ENCODE measurements around the gene GABBR2. TPM values are rescaled to one million over a fixed set of nuclear protein-coding genes. Genes with fewer than 3 reads are reported as not detected.

The GABBR2 gene
- total RNA-seq, 1 donor from 2014 or later = 0.24 TPM

- ATAC-seq = no peak
- Histone ChIP-seq H3K27me3 (ENCODE audit: low read depth) (no peaks in the 10 kb centered on the region), H3K36me3 (no peaks in the 10 kb centered on the region), H3K9me3 (no peaks in the 10 kb centered on the region), H3K4me3 (no peak overlapping the region), H3K27ac (no peak overlapping the region), H3K4me1 (no peaks in the 10 kb centered on the region)
- intact Hi-C loops (cut with DNase I) = no loop called here
- DNase-seq = no peak
- TF ChIP-seq, protein P1, sequence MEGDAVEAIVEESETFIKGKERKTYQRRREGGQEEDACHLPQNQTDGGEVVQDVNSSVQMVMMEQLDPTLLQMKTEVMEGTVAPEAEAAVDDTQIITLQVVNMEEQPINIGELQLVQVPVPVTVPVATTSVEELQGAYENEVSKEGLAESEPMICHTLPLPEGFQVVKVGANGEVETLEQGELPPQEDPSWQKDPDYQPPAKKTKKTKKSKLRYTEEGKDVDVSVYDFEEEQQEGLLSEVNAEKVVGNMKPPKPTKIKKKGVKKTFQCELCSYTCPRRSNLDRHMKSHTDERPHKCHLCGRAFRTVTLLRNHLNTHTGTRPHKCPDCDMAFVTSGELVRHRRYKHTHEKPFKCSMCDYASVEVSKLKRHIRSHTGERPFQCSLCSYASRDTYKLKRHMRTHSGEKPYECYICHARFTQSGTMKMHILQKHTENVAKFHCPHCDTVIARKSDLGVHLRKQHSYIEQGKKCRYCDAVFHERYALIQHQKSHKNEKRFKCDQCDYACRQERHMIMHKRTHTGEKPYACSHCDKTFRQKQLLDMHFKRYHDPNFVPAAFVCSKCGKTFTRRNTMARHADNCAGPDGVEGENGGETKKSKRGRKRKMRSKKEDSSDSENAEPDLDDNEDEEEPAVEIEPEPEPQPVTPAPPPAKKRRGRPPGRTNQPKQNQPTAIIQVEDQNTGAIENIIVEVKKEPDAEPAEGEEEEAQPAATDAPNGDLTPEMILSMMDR (IDR thresholded peaks at IDR 0.05) = no peak
Measured at GRCh38 chr9:98391867-98392266, 316.9 kb downstream of the GABBR2 start.

DNA sequence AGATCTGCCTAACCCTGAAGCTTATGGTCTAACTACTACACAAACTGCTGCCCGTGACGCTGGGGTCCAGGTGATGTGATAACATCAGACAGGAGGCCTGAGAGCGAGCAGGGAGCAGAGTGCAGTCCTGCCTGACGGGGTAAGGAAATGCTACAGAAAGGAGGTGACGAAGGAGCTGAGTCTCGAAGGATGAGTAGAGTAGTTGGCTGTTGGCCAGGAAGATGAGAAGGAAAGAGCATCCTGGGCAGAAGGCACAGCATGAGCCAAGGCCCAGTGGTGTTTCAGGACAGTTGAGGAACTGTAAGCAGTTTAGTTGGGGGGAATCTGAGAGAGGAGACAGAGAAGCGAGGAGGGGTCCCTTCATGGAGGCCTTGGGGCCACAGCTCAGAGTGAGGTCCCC lies 317.3 kb downstream of the GABBR2 start:
- H3K36me3 ChIP-seq = no peaks in the 10 kb centered on the region
- intact Hi-C loops (cut with DNase I) = no loop called here
- DNase-seq = no peak
- ATAC-seq = no peak
- H3K9me3 ChIP-seq = no peaks in the 10 kb centered on the region
- TF ChIP-seq, protein P1 (IDR thresholded peaks at IDR 0.05) = no peak
- no peak overlapping the region for H3K4me3 ChIP-seq
- H3K4me1 ChIP-seq = no peaks in the 10 kb centered on the region
- no peaks in the 10 kb centered on the region for H3K27me3 ChIP-seq (ENCODE audit: low read depth)
- no peak overlapping the region for H3K27ac ChIP-seq

DNA sequence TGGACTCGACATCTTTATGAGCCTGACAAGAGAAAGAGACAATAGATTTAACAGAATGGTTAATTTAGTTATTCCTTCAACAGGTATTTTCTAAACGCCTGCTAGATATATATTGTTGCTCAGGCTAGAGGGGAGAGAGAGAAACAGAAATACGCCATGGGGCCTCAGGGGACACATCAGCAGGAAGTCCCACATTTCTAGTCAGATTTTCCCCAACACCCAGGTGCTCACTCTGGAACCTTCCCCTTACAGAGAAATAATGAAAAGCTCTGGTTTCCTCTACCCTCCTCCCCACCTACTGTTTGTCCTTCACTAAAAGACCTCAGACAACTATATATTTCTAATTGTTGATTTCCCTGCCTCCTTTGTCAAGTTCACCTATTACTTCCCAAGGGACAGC lies 323.0 kb downstream of the GABBR2 start:
- Histone ChIP-seq H3K27me3 (ENCODE audit: low read depth) (no peaks in the 10 kb centered on the region), H3K4me3 (no peak overlapping the region), H3K4me1 (no peaks in the 10 kb centered on the region), H3K27ac (no peak overlapping the region), H3K9me3 (no peaks in the 10 kb centered on the region), H3K36me3 (no peaks in the 10 kb centered on the region)
- ATAC-seq = no peak
- intact Hi-C loops (cut with DNase I) = no loop called here
- no peak for DNase-seq
- TF ChIP-seq, protein P1 (IDR thresholded peaks at IDR 0.05) = no peak

DNA sequence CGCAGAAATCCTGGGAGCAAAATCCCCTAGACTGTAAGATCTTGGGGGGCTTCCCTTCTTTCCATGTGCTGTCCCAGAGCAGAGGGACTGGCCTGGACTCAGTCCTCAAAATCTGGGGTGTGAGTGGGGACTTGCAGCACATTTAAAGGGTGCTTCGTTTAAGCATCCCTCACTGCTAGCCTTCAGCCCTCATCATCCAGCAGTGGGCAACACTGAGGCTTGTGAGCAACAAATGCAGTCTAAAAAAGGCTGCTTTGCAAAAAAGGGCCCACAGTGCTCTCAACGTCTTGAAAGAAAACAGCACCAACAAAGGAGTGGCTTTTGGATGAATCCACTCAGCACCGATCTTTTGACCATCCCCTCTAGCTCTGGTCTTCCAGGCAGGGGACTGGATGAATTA lies 325.0 kb downstream of the GABBR2 start:
- ATAC-seq = no peak
- Histone ChIP-seq H3K36me3 (no peaks in the 10 kb centered on the region), H3K27me3 (ENCODE audit: low read depth) (no peaks in the 10 kb centered on the region), H3K4me3 (no peak overlapping the region), H3K27ac (no peak overlapping the region), H3K9me3 (no peaks in the 10 kb centered on the region), H3K4me1 (no peaks in the 10 kb centered on the region)
- TF ChIP-seq, protein P1 (IDR thresholded peaks at IDR 0.05) = no peak
- DNase-seq = no peak
- intact Hi-C loops (cut with DNase I) = no loop called here

- intact Hi-C loops (cut with DNase I) = no loop called here
- Histone ChIP-seq H3K9me3 (no peaks in the 10 kb centered on the region), H3K36me3 (no peaks in the 10 kb centered on the region), H3K4me1 (no peaks in the 10 kb centered on the region), H3K4me3 (no peak overlapping the region), H3K27me3 (ENCODE audit: low read depth) (no peaks in the 10 kb centered on the region), H3K27ac (no peak overlapping the region)
- no peak for DNase-seq
- TF ChIP-seq, protein P1 (IDR thresholded peaks at IDR 0.05) = no peak
- no peak for ATAC-seq
Measured at GRCh38 chr9:98381311-98382103, 327.2 kb downstream of the GABBR2 start.

Data from lower lobe of right lung (tissue), 2 donors.